Right lobe of liver (tissue), 6 donors: Measurements from ENCODE around the gene ZNF672. TPM values are rescaled to one million over a fixed set of nuclear protein-coding genes. Genes with fewer than 3 reads are reported as not detected.
"Not testable (repeated sequence)": the region's sequence is repeated elsewhere in the genome, so short reads cannot be mapped to it uniquely, and the experiment has no call there.

ENCODE experiments used
- ATAC-seq, 4 donors: fragments of 200-7000 bp; cut with Tn5 transposase; one replicate each; pipeline ENCODE4 v1.9.1; 2020; ENCODE audit warnings: mild to moderate bottlenecking in 4 of 4, moderate library complexity in 4 of 4
- DNase-seq, 3 donors: peaks; one replicate each; pipeline ENCODE4 v3.0.0-alpha.2; 2020
- H3K27ac ChIP-seq, 3 donors: fragments of 200-600 bp; one replicate each; pipeline ENCODE4 v1.8.0; 2022
- H3K27me3 ChIP-seq, 2 donors: fragments of 200-600 bp; one replicate each; pipeline ENCODE4 v1.8.0; 2022
- H3K36me3 ChIP-seq, 4 donors: fragments of 200-600 bp; sonication (generic) in 1 of 4; one replicate each; pipeline versions ENCODE4 v1.5.1 to v1.8.0; 2017 to 2022; ENCODE audit warnings: control low read depth in 1 of 4
- H3K4me1 ChIP-seq, 4 donors: fragments of 200-600 bp; sonication (generic) in 1 of 4; one replicate each; pipeline versions ENCODE4 v1.5.1 to v1.8.0; 2017 to 2022; ENCODE audit warnings: control low read depth in 1 of 4
- H3K4me3 ChIP-seq, 3 donors: fragments of 200-600 bp; one replicate each; pipeline ENCODE4 v1.8.0; 2022
- H3K9me3 ChIP-seq, 4 donors: fragments of 200-600 bp; sonication (generic) in 1 of 4; one replicate each; pipeline versions ENCODE4 v1.5.1 to v1.8.0; 2017 to 2022; ENCODE audit warnings: control low read depth in 1 of 4
- CTCF ChIP-seq, 4 donors: fragments of 200-600 bp in 3 of 4; fragments of 450-650 bp in 1 of 4; IDR thresholded peaks; one replicate each; pipeline versions ENCODE4 v1.5.1 to v1.8.0; 2016 to 2022; ENCODE audit warnings: antibody characterized with exemption in 4 of 4, mild to moderate bottlenecking in 2 of 4
- POLR2A ChIP-seq: fragments of 450-650 bp; IDR thresholded peaks from one replicate; pipeline ENCODE4 v1.6.1; 2017; ENCODE audit warnings: antibody characterized with exemption, mild to moderate bottlenecking
- WGBS: methylation state at CpG from one replicate; pipeline ENCODE4 v1.1.6; 2018; ENCODE audit warnings: low coverage, low lambda C conversion rate; ENCODE audit not compliant: insufficient coverage; ENCODE audit errors: missing lambda C conversion rate; 5-methylcytosine and 5-hydroxymethylcytosine counted together
- intact Hi-C, 2 donors: fragments of 100-400 bp; cut with DNase I; formaldehyde crosslinking; loops; one replicate each; pipeline versions ENCODE4 v1.11.2 to v1.14.1; 2022
- total RNA-seq, 6 experiments: library from RNA; depleted of rRNA in 2 of 6; stranded (reverse); fragments of >200 nt in 2 of 6; fragmentation: NEBNext Ultra II Directional in 3 of 6; extraction: Animal tissue kit (Norgen Biotek cat#: 25700) in 3 of 6; gene quantifications; one replicate each; pipeline versions ENCODE4 v1.1.0 to v1.2.4, GENCODE V29; 2016 to 2023
- donor health status: DM: no; HTN: yes; CAD: no.
- donor health status: DM: no; HTN: no; CAD: no.
- donor health status: DM: no; HTN: no; CAD: no.
- donor health status: DM: no; HTN: yes; CAD: no.
- donor health status: DM: no; HTN: yes; CAD: no.

Gene ZNF672
- total RNA-seq, 6 experiments from 2014 or later: 16.9 to 24.3 (median 19.4) TPM

GRCh38 chr1:248802454-248802853 is 35.6 kb upstream of the ZNF672 start:
- no peak for DNase-seq
- TF ChIP-seq POLR2A (no peak), CTCF (IDR thresholded peaks at IDR 0.05) (no peak)
- intact Hi-C loops: no loop called here
- Histone ChIP-seq H3K27ac (no peak overlapping the region), H3K4me1 (peaks cover 0 to 11% (median 0%) of the 10 kb centered on the region in 4 donors), H3K9me3 (no peaks in the 10 kb centered on the region), H3K36me3 (no peaks in the 10 kb centered on the region), H3K4me3 (no peak overlapping the region), H3K27me3 (no peaks in the 10 kb centered on the region)
- ATAC-seq: no peak
- WGBS: 56% methylated on average over 1 of the region's 6 CpGs

- H3K4me3 ChIP-seq, ATAC-seq, H3K27ac ChIP-seq, H3K36me3 ChIP-seq, intact Hi-C loops, DNase-seq, H3K9me3 ChIP-seq, H3K27me3 ChIP-seq: not testable (repeated sequence)
- 72% methylated on average over 15 of the region's 15 CpGs for WGBS
- H3K4me1 ChIP-seq: peaks cover 0 to 11% (median 0%) of the 10 kb centered on the region in 4 donors
Observed at GRCh38 chr1:248803501-248803900, 34.5 kb upstream of the ZNF672 start.

GRCh38 chr1:248804771-248805681 is 33.0 kb upstream of the ZNF672 start:
- H3K9me3 ChIP-seq: no peaks in the 10 kb centered on the region
- no peaks in the 10 kb centered on the region for H3K27me3 ChIP-seq
- no peak overlapping the region for H3K27ac ChIP-seq
- peak; percentile 49 to 67 (median 61) for ATAC-seq
- TF ChIP-seq CTCF (IDR thresholded peaks at IDR 0.05) (no peak), POLR2A (no peak)
- H3K4me3 ChIP-seq: no peak overlapping the region
- no peaks in the 10 kb centered on the region for H3K36me3 ChIP-seq
- no peak for DNase-seq
- 19% methylated on average over 8 of the region's 10 CpGs for WGBS
- H3K4me1 ChIP-seq: peaks cover 0 to 11% (median 0%) of the 10 kb centered on the region in 4 donors
- intact Hi-C loops: loop anchor here (5.0 kb wide), 3 partner anchors 103 to 178 kb away; partner anchors contain the start of gene OR14I1 (in 1 of the 2)

GRCh38 chr1:248805876-248806275 is 32.1 kb upstream of the ZNF672 start:
- Histone ChIP-seq H3K27ac (no peak overlapping the region), H3K4me3 (no peak overlapping the region), H3K9me3 (no peaks in the 10 kb centered on the region), H3K27me3 (no peaks in the 10 kb centered on the region), H3K36me3 (no peaks in the 10 kb centered on the region), H3K4me1 (peaks cover 0 to 16% (median 0%) of the 10 kb centered on the region in 4 donors)
- ATAC-seq (peak in 3 of 4 donors; percentile 4 to 53 (median 36)), DNase-seq (no peak)
- no peak for TF ChIP-seq CTCF (IDR thresholded peaks at IDR 0.05)
- TF ChIP-seq POLR2A: no peak
- 57% methylated on average over 1 of the region's 1 CpG for WGBS
- intact Hi-C loops: loop anchor here (5.0 kb wide), 3 partner anchors 104 to 179 kb away; partner anchors contain the start of gene OR14I1 (in 1 of the 2)
